ENCODE data around the gene NFAM1.

The NFAM1 gene

GRCh38 chr22:42439821-42440674 lies 7.8 kb upstream of the NFAM1 start:
- in situ Hi-C loops (cut with MboI; ENCODE audit: low sequenced_read_pairs) = loop anchor here (10.0 kb wide), 1 partner anchor 275 kb away; no protein-coding TSS in a partner anchor

GRCh38 chr22:42439021-42439567 lies 6.9 kb upstream of the NFAM1 start:
- in situ Hi-C loops (cut with MboI; ENCODE audit: low sequenced_read_pairs) = loop anchor here (10.0 kb wide), 1 partner anchor 274 kb away; no protein-coding TSS in a partner anchor

GRCh38 chr22:42438293-42438650 lies 6.1 kb upstream of the NFAM1 start:
- in situ Hi-C loops (cut with MboI; ENCODE audit: low sequenced_read_pairs) = loop anchor here (10.0 kb wide), 1 partner anchor 273 kb away; no protein-coding TSS in a partner anchor

- in situ Hi-C loops (cut with MboI; ENCODE audit: low sequenced_read_pairs) = loop anchor here (10.0 kb wide), 1 partner anchor 273 kb away; no protein-coding TSS in a partner anchor
Observed at GRCh38 chr22:42437488-42438292, 5.5 kb upstream of the NFAM1 start.

GRCh38 chr22:42436404-42436803 lies 4.2 kb upstream of the NFAM1 start:
- in situ Hi-C loops (cut with MboI; ENCODE audit: low sequenced_read_pairs) = loop anchor here (10.0 kb wide), 1 partner anchor 272 kb away; no protein-coding TSS in a partner anchor

GRCh38 chr22:42434748-42435425 lies 2.7 kb upstream of the NFAM1 start:
- in situ Hi-C loops (cut with MboI; ENCODE audit: low sequenced_read_pairs) = loop anchor here (10.0 kb wide), 1 partner anchor 270 kb away; no protein-coding TSS in a partner anchor

GRCh38 chr22:42433754-42434682 lies 1.8 kb upstream of the NFAM1 start:
- in situ Hi-C loops (cut with MboI; ENCODE audit: low sequenced_read_pairs) = loop anchor here (10.0 kb wide), 1 partner anchor 269 kb away; no protein-coding TSS in a partner anchor

GRCh38 chr22:42432818-42433217 lies 615 bp upstream of the NFAM1 start:
- in situ Hi-C loops (cut with MboI; ENCODE audit: low sequenced_read_pairs) = loop anchor here (10.0 kb wide), 1 partner anchor 268 kb away; no protein-coding TSS in a partner anchor

- in situ Hi-C loops (cut with MboI; ENCODE audit: low sequenced_read_pairs) = loop anchor here (10.0 kb wide), 1 partner anchor 267 kb away; no protein-coding TSS in a partner anchor
Observed at GRCh38 chr22:42431401-42432019, 693 bp downstream of the NFAM1 start.

- in situ Hi-C loops (cut with MboI; ENCODE audit: low sequenced_read_pairs) = loop anchor here (10.0 kb wide), 1 partner anchor 266 kb away; no protein-coding TSS in a partner anchor
Observed at GRCh38 chr22:42430528-42431125, 1.6 kb downstream of the NFAM1 start.

GRCh38 chr22:42428760-42429159 lies 3.4 kb downstream of the NFAM1 start:
- in situ Hi-C loops (cut with MboI; ENCODE audit: low sequenced_read_pairs) = no loop called here

GRCh38 chr22:42428025-42428424 lies 4.2 kb downstream of the NFAM1 start:
- in situ Hi-C loops (cut with MboI; ENCODE audit: low sequenced_read_pairs) = no loop called here

GRCh38 chr22:42427167-42427566 lies 5.0 kb downstream of the NFAM1 start:
- in situ Hi-C loops (cut with MboI; ENCODE audit: low sequenced_read_pairs) = no loop called here

GRCh38 chr22:42425989-42426355 lies 6.2 kb downstream of the NFAM1 start:
- in situ Hi-C loops (cut with MboI; ENCODE audit: low sequenced_read_pairs) = no loop called here

GRCh38 chr22:42425337-42425988 lies 6.7 kb downstream of the NFAM1 start:
- in situ Hi-C loops (cut with MboI; ENCODE audit: low sequenced_read_pairs) = no loop called here

- in situ Hi-C loops (cut with MboI; ENCODE audit: low sequenced_read_pairs) = no loop called here
Observed at GRCh38 chr22:42419243-42419881, 12.8 kb downstream of the NFAM1 start.

GRCh38 chr22:42418811-42419242 lies 13.4 kb downstream of the NFAM1 start:
- in situ Hi-C loops (cut with MboI; ENCODE audit: low sequenced_read_pairs) = no loop called here

Data from HL-60/S4 treated with retinoic acid at 250 ng/mL for 4 days and 3 days (cell line).